HG03095 (cell line): ENCODE measurements around the gene VASP.

Experiments used
- ATAC-seq: cut with Tn5 transposase; IDR thresholded peaks from one replicate; pipeline ENCODE4 v1.9.1; 2021; ENCODE audit warnings: moderate library complexity; ENCODE audit not compliant: unreplicated experiment

The VASP gene

DNA sequence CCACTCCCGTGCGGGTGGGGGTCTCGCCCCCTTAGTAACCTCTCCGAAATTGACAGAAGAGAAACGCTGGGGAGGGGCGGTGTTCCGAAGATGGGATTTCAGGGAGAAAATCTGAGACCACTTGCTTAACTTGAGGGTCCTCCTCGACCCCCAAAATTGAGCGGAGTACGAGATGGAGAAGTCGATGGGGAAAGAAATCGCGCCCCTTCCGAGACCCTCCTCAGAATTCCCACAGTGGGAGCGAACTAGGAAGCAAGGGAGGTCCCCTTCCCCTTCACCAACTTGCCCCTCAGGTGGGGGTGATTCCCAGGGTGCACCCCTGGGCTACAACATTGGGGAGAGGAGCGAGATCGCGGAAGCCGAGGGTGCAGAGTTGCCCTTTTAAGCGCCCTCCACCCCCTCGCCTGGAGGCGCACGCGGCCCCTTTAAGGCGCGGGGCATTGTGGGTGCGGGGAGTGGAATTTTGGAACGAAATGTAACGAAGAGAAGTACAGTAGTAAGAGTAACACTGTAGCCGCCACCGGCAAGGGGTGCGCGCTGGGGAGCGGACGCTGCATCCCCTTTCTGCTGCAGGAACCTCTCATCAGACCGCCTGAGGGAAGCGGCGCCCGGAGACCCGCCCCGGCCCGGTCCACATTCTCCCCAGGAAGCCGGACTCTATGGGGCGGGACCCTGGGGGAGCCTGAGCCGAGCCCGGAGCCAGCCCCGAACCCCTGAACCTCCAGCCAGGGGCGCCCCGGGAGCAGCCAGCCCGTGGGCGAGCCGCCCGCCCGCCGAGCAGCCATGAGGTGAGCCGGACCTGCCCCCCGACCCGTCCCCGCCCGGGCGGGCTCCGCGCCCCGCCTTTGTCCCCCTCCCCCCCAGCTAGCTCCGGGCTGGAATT is at the start of gene VASP:
TSS of gene VASP (plus strand) at position 491 of the 883 bp plus-strand sequence. CDS start at position 784, 293 bp downstream.
- peak; percentile 45 for ATAC-seq

DNA sequence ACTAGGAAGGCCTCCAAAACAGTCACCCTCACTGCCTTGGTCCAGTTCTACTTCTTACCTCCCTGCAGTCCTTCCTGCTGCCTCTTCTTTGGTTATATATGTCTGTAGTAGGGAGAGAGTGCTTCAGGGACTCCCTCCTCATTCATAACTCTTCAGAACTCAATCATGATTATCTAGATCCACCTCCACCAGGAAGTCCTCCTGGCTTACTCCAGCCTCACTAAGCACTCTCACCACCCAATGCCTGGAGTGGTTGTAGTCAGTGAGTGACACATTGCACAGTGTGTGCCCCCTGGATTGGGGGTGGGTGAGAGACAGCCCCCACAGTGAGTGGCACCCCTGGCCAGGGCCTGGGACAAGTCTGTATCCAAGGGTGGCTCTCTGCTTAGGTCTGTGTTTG is 49.5 kb upstream of the VASP start:
- ATAC-seq = no peak

DNA sequence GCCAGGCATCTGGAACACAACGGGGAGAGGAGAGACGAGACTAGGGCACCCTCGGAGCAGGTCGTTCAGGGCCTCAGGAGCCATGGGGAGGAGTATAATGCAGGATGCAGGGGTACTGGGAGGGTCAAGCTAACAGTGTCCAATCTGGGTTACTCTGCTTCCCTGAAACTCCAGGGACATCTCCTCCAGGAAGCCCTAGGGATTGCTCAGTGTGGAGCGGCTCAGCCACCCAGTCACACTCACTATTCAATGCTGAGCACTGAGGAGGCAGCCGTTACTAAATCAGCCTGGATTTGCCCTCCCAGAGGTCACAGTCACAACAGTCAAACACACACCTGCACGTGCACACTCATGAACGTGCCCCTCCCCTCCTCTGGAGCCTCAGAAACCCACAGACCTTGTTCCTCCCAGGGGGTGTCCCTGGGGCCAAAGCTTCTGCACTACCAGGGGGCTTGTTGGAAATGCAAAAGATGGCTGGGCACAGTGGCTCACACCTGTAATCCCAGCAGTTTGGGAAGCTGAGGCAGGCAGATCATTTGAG is 46.4 kb upstream of the VASP start:
- ATAC-seq = no peak

DNA sequence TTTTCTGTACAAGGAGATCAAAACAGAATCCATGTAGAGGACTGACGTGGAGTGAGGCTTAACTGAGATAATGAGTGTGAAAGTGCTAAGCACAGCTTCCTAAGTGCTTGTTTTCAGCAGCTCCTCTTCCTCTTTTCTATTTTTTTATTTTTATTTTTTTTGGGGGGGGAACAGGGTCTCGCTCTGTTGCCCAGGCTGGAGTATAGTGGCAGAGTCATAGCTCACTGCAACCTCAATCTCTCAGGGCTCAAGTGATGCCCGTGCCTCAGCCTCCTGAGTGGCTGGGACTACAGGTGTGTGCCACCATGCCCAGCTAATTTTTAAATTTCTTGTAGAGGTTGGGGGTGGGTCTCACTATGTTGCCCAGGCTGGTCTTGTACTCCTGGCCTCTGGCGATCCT is 45.1 kb upstream of the VASP start:
- no peak for ATAC-seq

DNA sequence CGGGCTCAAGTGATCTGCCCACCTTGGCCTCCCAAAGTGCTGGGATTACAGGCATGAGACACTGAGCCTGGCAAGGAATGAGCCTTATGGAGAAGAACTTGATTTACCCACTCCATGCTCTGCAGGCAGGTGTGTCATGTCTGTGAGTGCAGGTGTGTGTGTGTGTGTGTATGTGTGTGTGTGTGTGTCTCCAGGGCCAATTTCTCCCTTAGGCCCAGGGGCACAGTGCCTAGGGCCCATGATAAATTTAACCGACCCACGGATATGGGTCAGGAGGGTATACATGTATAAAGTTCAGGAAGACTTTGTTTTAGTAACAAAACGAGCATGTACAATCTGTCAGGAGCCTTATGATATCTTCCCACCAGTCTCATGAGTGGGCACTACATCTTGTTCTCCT is 44.0 kb upstream of the VASP start:
- ATAC-seq = no peak

DNA sequence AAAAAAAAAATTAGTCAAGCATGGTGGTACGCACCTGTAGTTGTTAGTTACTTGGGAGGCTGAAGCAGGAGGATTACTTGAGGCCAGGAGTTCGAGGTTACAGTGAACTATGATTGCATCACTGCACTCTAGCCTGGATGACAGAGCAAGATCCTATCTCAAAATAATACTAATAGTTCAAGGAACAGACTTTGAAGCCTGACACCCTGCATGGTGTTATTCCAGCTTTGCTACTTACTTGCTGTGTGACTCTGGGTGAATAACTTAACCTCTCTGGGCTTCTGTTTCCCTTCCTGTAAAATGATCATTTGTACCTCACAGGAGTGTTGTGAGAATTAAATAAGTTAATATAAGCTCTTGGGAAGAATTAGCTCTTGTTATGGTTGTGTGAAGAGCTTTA is 43.0 kb upstream of the VASP start:
- ATAC-seq = no peak

DNA sequence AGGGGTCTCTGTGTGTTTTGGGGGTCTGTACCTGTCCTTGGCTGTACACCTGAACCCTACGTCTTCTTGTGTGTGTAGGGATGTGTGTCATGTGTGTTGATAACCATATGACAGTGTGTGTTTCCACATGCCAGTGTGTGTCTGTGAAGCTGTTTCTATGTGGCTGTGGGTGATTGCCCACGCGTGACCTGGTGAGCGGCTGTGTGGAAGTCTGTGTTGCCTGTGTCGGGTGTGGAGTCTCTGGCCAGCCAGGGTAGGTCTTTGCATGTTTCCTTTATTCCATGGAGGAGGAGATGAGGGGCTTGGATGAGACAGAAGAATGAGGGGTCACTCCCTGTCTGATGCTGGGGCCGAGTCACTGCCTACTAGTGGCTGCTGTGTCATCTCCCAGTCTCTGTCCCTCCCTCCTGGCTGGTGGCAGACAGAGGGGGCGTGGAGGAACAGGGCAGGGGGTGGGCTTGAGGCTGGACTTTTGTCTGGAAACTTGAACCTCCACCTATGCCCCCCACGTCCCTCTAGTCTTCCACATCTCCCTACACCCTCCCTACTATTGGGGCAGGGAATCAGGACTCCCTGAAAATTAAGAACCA is 42.3 kb upstream of the VASP start:
- no peak for ATAC-seq

DNA sequence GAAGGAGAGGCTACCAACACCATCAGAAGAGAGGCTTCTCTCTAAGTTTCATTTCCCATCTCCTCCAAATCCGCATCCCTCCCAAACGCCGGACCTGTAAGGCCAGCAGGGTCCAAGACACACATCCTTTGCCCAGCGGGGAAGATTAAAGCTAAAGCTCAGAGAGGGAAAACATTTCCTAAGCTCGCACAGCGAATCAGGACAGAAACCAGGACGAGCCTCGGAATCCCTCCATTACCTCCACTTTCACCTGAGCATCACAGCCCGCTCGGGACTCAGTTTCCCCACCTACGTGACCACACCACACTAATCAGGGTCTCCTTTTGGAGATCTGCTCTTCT is 40.2 kb upstream of the VASP start:
- ATAC-seq = no peak

DNA sequence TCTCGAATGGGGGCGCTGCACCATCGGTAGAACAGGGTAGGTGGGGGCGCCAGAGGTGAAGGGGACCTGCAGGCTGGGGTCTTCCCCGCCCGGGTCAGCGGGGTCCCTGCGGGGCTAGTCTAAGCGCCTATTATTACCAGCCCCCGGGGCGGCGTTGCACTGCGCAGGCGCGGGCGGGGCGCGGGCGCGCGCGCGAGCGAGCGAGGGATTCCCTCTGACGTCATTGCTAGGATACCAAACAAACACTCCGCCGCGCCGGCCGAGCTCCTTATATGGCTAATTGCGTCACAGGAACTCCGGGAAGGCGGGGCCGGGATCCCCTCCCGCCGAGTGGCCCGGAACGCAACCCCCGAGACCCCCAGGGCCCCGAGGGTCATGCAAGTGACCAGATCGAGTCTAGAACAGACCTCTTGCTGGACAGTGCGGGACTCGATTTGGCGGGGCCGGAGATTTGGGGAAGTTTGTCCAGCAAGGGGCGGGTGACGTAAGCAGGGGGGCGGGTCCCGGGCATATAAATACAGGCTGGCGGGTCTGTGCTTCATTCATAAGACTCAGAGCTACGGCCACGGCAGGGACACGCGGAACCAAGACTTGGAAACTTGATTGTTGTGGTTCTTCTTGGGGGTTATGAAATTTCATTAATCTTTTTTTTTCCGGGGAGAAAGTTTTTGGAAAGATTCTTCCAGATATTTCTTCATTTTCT is 39.7 kb upstream of the VASP start, which contains the start of gene FOSB:
TSS of gene FOSB (plus strand) at position 541 of the 703 bp plus-strand sequence. CDS start 591 bp downstream, outside the sequence.
- ATAC-seq = peak; percentile 36

DNA sequence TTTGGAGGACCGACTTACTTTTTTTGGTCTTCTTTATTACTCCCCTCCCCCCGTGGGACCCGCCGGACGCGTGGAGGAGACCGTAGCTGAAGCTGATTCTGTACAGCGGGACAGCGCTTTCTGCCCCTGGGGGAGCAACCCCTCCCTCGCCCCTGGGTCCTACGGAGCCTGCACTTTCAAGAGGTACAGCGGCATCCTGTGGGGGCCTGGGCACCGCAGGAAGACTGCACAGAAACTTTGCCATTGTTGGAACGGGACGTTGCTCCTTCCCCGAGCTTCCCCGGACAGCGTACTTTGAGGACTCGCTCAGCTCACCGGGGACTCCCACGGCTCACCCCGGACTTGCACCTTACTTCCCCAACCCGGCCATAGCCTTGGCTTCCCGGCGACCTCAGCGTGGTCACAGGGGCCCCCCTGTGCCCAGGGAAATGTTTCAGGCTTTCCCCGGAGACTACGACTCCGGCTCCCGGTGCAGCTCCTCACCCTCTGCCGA is 39.1 kb upstream of the VASP start:
- no peak for ATAC-seq

DNA sequence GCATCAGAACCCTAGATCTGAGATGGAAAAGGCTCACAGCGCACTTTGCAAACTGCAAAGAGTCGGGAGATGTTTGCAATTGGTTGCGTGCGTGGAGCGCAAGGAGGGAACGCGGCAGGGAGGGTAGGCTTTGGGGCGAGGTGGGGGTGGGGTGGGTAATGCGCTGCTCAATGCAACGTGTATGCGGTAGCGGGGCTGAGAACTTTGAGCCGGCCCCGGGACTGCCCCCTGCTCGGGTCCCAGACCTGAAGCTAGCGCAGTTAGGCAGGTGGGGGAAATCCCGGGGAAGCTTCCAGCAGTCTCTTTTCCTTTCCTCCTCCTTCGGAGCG is 38.5 kb upstream of the VASP start:
- peak; percentile 13 for ATAC-seq

DNA sequence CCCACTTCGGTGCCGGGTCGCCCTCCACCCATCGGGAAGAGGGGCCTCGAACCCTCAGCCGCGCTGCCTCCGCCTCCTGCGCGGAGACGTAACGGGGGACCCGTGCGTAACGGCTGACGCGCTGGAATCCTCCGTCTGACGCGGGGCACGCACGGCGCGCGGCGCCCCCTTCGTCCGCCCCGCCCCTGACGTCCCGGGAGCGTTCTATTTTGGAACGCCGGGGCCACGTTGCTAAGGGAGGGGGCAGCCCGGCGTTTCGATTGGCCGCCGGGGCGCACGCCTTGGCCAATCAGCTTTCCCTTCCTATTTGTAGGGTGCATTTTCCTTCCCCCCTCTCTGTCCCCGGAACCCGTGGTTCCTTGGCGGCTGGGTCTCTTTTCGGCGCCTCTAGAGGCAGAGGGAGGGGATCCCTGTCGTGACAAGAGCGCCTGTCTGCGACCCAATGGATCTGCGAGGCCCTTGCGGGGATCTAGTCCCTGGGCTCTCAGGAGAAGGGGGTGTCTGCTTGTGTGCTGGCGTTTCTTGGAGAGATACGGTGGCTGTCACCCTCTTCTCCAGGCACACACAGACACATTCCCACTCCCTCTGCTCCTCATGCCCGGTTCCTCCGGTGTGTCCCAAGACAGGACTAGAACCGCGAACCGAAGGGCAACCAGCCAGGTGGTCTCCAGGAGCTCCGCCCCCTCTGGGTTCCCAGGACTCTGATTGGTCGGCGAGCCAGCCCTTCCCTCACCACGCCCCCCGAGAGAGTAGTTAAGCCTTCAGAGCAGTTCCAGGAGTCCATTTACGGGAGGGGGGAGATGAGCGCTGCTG is 37.9 kb upstream of the VASP start:
- peak; percentile 47 for ATAC-seq

DNA sequence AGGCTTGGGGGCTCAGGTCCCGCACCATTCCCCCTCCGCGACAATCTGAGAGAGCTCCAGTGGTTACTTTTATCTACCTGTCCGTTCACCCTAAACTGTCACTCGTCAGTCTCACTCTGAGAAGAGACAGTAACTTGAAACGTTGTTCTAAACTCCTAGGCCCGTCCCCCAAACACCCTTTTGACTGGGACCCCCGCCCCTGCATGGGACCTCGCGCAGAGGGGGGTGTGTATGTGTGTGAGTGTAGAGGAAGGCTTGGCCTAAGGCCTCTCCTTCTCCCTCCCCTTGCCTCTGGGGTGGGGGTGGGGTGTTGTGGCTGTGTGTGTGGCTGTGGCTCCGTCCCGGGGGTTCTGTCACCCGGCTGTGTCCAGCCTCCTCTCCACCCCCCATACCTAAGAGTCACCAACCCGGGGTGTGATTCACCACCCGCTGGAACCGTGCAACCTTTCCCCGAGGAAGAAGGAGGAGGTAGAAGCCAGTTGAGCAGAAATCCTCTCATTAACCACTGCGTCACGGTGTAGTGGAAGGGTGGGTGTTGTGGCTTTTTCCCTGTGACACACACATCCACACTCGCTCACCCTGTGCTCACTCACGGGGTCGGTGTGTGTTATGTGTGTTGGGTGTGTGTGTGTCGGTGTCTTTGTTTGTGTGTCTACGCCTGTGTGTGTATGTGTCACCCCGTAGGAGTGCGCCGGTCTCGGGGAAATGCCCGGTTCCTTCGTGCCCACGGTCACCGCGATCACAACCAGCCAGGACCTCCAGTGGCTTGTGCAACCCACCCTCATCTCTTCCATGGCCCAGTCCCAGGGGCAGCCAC is 37.1 kb upstream of the VASP start:
- no peak for ATAC-seq

DNA sequence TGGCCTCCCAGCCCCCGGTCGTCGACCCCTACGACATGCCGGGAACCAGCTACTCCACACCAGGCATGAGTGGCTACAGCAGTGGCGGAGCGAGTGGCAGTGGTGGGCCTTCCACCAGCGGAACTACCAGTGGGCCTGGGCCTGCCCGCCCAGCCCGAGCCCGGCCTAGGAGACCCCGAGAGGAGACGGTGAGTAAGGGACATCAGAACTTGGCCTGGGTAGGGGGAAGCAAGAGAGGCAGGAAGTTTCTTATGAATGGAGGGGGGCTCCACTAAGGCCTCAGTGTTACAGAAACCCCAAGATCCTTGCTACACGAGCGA is 36.6 kb upstream of the VASP start:
- ATAC-seq = no peak

DNA sequence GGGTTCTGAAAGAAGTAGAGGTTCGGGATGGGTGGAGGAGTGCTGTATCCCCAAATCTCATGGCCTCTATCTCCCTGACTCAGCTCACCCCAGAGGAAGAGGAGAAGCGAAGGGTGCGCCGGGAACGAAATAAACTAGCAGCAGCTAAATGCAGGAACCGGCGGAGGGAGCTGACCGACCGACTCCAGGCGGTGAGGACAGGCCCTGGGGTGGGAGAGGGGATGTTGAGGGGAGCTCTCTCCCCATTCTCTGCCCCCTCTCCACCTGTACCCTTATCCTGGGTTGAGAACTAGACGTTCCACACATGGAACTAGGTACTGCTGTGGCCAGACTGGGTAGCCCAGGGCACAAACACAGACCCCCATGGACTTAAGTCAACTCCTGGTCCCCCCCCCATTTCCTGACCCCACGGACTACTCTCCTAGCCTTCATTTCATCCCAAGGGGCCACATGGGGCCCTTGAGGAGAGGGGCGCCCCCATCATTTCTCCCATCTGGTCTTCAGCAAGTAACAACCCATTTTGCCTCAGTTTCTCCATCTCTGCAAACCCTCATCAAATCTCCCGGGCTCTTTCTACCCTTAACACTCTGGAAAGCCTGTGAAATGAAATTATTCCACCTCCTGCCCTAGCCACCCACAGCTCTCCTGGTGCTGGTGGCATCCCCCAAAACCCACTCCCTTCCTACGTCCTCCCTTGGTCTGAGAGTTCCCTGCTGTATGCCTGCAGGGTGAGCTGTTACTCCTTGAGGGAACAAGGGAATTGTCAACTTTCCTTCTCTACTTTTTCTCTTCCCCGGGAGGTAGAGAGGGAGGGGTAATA is 36.0 kb upstream of the VASP start:
- ATAC-seq = no peak

DNA sequence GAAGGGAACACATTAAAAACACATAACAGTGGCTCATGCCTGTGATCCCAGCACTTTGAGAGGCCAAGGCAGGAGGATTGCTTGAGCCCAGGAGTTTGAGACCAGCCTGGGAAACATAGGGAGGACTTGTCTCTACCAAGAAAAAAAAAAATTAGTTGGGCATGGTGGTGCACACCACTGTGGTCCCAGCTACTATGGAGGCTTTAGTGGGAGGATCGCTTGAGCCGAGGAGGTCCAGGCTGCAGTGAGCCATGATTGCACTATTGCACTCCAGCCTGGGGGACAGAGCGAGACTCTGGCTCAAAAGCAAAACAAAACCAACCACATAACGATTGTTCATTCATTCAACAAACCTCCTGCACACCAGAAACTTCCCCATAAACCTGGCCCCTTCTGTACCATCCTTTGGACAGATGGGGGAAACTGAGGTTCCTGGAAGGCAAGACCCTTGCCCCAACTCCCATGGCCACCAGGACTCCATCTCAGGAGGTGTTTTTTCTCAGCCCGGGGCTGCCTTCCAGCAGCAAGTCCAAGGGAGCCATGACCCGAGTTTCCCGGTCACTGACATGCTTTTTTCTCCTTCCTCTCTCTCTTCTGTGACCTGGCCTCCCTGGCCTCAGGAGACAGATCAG is 35.2 kb upstream of the VASP start:
- no peak for ATAC-seq

DNA sequence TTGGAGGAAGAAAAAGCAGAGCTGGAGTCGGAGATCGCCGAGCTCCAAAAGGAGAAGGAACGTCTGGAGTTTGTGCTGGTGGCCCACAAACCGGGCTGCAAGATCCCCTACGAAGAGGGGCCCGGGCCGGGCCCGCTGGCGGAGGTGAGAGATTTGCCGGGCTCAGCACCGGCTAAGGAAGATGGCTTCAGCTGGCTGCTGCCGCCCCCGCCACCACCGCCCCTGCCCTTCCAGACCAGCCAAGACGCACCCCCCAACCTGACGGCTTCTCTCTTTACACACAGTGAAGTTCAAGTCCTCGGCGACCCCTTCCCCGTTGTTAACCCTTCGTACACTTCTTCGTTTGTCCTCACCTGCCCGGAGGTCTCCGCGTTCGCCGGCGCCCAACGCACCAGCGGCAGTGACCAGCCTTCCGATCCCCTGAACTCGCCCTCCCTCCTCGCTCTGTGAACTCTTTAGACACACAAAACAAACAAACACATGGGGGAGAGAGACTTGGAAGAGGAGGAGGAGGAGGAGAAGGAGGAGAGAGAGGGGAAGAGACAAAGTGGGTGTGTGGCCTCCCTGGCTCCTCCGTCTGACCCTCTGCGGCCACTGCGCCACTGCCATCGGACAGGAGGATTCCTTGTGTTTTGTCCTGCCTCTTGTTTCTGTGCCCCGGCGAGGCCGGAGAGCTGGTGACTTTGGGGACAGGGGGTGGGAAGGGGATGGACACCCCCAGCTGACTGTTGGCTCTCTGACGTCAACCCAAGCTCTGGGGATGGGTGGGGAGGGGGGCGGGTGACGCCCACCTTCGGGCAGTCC is 34.5 kb upstream of the VASP start:
- no peak for ATAC-seq

DNA sequence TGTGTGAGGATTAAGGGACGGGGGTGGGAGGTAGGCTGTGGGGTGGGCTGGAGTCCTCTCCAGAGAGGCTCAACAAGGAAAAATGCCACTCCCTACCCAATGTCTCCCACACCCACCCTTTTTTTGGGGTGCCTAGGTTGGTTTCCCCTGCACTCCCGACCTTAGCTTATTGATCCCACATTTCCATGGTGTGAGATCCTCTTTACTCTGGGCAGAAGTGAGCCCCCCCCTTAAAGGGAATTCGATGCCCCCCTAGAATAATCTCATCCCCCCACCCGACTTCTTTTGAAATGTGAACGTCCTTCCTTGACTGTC is 34.0 kb upstream of the VASP start:
- no peak for ATAC-seq
